HepG2 (cell line): Measurements from ENCODE around the gene RIF1.

Experiments used
- POLR2AphosphoS5 ChIP-seq: IDR thresholded peaks from 2 replicates; pipeline ENCODE4 v1.6.1; 2012; ENCODE audit warnings: low read depth, low read length
- ZBTB14 ChIP-seq: sonication (generic); formaldehyde crosslinking; IDR thresholded peaks from 2 replicates; pipeline ENCODE4 v1.4.0; 2020; ENCODE audit warnings: missing genetic modification reagents
- ZNF121 ChIP-seq: sonication (generic); formaldehyde crosslinking; IDR thresholded peaks from 2 replicates; pipeline ENCODE4 v1.5.0; 2020; ENCODE audit warnings: mild to moderate bottlenecking, missing genetic modification reagents
- TF ChIP-seq, protein P1 (sequence below): sonication (generic); formaldehyde crosslinking; IDR thresholded peaks from 2 replicates; pipeline ENCODE4 v1.4.0; 2020; ENCODE audit warnings: missing genetic modification reagents, low read depth, mild to moderate bottlenecking, borderline replicate concordance

- TF ChIP-seq ZNF121 (no peak), POLR2AphosphoS5 (no peak), ZBTB14 (CRISPR knock-in tag) (no peak)
- TF ChIP-seq, protein P1, sequence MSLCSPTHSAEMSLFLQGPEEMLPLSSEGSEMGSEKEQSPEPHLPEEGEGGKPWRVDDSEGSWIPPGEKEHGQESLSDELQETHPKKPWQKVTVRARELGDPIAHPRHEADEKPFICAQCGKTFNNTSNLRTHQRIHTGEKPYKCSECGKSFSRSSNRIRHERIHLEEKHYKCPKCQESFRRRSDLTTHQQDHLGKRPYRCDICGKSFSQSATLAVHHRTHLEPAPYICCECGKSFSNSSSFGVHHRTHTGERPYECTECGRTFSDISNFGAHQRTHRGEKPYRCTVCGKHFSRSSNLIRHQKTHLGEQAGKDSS = no peak
These were observed 109.1 kb downstream of the RIF1 start for GRCh38 chr2:151518802-151519201.
